ENCODE measurements around the gene EIF6.

The EIF6 gene

GRCh38 chr20:35293303-35294292 is 9.0 kb upstream of the EIF6 start:
- DNase-seq: no peak

GRCh38 chr20:35292504-35293285 is 8.1 kb upstream of the EIF6 start:
- DNase-seq: no peak

GRCh38 chr20:35291654-35292503 is 7.3 kb upstream of the EIF6 start, which contains the start of gene FAM83C:
Gene FAM83C (minus strand): TSS chr20:35292425. CDS start chr20:35292304, 121 bp downstream.
- no peak for DNase-seq

DNA sequence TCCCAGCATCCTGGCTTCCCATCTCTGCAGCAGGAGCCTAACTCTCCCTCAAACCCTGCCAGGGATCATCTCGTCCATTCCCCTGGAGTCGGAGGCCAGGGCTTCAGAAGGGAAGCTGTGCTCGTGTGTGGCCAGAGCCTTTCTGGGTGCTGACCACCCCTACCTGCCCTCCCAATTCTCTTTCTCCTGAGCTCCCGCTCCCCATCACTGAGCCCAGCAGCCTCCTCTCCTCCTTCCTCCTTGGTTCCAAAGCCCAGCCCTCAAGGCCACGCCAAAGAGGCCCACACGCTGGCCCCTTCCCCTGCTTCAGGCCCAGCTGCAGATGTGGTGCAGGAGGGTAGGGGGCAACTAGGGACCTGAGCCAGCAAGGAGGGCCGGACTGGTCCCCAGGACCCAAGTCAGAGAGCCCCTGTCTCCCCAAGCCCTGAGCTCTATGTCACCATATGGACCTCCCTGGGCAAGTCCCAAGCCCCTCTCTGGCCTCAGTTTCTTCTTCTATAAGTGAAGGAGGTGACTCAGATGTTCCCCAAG is 6.4 kb upstream of the EIF6 start:
- DNase-seq: no peak

DNA sequence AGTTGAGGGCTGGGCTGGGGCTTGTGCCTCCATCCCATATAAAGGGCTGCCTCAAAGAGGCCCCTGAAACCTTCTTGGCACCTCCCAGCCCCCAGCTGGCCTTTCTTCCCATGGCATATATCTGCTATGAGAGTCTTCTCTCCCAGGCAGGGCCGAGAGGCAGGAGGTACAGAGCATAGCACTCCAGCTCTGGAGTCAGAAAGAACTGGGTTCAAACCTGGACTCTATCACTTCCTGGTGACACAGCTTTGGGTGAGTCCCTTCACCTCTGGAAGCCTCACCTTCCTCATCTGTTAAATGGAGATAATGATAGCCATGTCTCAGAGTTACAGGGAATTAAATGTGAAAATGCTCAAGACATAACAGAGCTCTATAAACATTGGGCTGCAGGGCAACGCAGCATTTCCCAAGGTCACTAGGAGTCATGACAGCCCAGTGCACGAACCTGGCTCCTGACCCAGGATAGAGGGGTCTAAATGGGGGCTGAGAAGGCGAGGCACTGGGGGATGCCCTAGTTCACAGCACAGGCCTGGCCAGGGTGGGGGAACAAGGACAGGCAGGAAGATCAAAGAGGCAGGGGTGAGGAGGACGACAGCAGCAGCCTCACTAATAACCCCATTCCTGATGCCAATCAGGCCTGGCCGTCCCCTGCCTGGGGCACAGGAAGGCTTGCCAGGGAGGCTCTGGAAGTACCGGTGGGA is 5.8 kb upstream of the EIF6 start:
- DNase-seq: no peak

DNA sequence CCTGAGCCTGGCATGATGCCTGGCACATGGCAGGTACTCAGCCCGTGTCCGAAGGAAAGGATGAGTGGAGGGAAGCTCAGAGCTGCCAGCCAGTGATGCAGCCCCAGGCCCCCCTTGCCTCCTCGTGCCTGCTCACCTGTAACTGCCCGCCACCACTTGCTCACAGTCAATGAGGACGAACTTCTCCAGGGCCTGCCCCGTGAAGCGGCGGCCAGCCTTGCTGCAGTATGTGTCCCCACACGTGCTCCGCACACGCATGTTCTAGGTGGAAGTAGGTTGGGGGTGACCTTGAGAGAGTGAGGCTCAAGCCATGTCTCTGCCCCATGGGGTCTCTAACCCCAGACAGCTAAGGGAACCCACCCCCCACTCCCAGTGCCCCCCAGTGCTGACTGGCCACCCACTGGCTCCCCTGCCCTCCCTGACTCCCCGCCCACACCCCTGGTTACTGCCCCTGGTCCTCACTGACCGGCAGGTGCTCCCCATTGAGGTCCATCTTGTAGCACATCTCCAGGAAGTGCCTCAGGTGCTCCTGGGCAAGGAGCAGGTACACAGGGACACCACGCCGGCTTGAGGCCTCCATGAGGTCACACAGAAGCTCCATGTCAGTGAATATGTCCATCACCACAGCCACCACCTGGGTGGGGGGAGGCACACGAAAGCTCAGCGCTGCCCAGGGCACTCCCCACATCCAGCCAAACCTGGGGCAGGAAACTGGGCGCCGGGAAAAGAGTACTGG is 3.9 kb upstream of the EIF6 start:
- no peak for DNase-seq

DNA sequence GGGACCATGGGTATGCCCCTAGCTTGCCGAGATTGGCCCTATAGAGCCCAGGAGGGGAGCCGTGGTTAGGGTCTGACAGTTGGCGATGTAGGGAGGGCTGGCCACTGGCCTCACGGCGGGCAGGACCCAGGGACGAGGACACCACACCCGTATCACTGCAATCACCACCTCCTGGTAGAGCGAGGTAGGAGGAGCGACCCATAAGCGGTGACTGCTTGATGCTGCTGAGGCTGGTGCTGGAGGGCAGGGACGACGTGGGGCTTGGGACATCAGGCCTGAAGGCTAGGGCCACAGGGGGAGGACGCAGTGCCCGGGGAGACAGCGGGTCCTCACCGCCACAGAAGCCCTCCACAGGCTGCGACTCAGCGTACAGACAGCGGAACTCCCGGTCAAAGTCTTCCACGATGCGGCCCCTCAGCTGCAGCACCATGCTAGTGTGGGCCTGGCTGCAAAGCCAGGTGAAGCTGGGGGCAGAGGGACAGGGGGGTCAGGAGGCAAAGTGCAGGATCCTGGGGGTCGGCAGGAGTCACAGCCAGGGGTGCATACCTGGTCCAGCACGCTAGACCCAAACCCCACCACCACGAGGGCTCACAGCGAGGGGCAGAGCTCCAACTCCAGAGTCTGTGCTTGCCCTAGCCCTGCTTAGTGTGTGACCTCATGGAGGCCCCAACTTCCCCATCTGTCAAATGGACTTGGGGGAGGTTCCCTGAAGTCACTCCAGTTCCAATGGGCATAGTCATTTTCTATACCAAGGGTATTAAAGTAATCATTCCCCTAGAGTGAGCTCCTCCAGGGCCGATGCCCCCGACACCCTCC is 3.1 kb upstream of the EIF6 start:
- DNase-seq: no peak

- DNase-seq: no peak
These were observed 2.4 kb upstream of the EIF6 start for GRCh38 chr20:35286899-35287508.

DNA sequence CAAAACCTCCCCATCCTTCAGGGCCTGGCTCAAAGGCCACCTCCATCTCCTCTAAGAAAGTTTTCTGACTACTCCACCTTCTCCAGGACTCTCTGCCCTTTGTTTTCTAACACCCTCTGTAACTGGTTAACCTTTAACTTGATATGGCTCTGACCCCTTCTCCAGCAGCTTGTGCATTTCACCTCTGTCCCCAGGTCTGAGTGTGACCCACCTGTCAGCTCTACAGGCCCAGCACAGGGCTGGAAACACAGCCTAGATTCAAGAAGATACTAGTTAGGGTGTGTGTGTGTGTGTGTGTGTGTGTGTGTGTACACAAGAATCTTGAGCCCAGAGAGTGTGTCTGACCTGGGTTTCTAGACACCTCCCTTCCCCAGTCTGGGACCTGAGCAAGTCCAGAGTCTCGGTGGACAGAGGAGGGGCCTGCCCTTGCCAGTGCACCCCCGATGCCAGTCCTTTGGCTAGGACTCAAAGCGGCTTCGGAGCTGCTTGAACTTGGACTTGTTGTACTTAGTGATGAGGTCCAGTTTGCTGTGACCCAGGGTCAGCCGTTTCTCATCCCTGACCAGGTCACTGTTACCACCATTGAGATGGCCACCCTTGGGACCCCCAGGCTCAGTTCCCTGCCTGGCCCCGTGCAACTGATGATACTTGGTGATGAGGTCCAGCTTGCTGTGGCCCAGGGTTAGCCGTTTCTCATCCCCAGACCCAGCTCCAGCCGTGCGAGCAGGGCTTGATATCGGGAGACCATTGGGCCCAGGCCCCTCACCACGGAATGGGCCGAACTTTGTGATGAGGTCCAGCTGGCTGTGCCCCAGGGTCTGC is 1.7 kb upstream of the EIF6 start:
- no peak for DNase-seq

- no peak for DNase-seq
These were observed 1.2 kb upstream of the EIF6 start for GRCh38 chr20:35285806-35286076.

DNA sequence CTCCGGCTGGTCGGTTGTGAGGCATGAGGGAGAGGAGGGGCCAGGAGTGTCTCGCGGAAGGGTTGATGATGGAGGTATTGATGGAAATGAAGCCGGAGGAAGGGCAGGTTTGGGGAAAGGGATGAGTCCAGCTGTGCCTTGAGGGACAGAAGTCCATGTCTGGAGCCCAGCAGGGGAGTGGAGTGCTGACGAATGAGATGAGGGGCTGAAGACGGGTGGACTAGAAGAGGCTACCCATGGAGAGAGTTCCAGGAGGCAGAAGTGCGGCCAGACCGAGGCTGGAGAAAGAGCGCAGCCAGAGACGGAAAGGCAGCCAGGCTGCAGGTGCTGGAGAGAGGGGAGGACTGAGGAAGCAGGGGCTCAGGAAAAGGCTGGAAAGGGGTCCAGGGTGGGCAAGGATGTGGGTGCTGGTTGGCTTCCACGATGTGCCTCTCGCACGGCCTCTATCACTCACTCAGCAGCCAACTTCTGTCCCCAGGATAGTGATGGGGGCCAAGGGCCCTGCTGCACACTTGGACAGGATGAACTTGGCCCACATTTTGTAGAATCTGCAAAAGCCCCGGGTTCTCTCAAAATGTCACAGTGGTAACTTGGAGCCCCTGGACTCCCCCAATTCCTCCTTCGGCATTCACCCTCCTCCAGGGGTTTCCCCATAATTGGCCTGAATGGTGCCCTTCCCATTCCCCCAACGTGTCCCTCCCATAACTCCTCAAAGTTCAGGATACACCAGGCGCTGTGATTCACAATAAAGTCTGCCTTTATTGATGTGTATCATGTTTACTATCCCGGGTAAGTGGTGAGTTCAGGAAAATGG is 627 bp upstream of the EIF6 start:
- DNase-seq: no peak

GRCh38 chr20:35283441-35284266 is 918 bp downstream of the EIF6 start:
- no peak for DNase-seq

- DNase-seq: no peak
These were observed 3.0 kb downstream of the EIF6 start for GRCh38 chr20:35281506-35282101.

DNA sequence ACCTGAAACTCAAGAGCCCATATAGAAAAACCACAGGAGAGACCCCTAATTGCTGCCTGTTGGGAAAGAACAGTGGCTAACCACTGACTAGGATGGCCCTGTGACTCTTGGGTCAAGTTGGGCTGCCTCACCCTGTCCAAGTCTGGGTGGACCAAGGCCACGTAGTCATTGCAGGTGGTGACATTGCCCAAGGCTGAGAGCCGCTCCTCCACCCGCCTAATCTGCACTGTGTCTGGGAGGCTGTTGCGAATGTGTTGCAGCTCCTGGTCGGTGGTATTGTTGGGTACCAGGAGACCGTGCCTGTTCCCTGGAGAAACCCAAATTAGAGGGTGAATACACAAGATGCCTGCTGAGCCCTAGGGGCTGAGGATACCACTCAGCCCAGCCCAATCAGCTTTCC is 4.0 kb downstream of the EIF6 start:
- no peak for DNase-seq

DNA sequence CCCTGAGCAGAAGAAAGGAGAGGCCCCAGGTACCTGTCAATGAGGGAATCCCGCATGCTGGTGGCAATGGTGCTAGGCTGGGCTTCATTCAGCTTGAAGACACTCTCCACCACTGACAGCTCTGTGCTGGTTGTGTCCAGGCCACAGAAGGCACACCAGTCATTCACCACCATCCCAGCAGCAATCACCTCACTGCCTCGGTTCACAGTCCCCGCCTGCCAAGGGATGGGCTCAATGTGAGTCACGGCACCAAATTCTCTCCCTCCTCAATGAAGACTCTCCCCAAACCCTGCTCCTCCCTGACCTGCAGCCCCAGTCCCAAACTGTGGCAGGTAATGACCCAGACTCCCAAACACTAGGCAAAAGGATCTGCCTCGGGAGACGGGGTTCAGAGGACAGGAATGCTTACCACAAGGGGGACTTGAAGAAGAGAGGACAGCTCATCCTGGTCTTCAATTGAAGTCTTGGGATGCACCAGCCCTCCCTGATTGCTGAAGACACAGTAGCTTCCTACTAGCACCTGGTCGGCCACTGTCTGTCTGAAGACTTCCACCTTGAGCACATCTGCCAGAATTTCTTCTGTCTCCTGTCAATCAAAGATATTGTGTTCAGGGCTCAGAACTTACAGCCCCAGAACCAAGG is 4.9 kb downstream of the EIF6 start:
- no peak for DNase-seq

DNA sequence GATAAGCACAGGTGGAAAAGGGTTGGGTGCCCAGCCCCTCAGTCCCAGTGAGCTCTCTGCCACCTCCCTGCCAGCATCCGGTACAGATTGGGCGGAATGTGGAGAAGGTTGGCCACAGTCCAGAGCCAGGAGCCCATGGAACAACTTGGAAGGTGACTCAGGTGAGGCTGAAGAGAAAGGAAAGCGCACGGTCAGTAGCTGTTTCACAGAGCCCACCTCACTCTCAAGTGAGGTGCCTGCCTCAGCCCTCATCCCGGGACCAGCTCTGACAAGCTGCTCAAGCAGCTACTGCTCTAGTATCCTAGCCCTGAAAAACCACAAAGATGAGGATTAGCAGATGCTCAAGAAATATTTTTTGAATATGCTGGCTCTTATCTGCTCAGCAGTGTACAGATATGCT is 5.5 kb downstream of the EIF6 start:
- DNase-seq: no peak
